ENCODE results near the gene MSI2. TPM values are rescaled to one million over a fixed set of nuclear protein-coding genes. Genes with fewer than 3 reads are reported as not detected.

The MSI2 gene
- total and polyA plus RNA-seq, 2 experiments from 2014 or later, result 18.9 to 41.8 TPM

DNA sequence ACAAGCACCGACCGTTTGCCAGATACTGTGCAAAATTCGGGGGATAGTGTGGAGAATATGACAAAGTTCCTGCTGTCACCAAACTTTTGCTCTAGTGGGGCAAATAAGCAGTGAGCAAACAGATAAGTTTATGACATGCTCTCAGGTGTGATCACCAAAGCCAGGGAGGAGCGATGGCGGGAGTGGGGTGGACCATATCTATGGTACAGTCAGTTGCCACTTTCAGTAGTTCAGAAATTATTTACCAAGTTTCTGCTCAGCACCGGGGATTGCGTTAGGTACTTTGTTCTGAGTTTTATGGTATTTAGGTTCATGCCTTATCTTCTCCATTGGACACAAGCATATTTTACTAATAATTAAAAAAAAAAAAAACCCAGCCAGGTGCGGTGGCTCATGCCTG lies 11.9 kb downstream of the MSI2 start (continued):
- TF ChIP-seq, protein P1, sequence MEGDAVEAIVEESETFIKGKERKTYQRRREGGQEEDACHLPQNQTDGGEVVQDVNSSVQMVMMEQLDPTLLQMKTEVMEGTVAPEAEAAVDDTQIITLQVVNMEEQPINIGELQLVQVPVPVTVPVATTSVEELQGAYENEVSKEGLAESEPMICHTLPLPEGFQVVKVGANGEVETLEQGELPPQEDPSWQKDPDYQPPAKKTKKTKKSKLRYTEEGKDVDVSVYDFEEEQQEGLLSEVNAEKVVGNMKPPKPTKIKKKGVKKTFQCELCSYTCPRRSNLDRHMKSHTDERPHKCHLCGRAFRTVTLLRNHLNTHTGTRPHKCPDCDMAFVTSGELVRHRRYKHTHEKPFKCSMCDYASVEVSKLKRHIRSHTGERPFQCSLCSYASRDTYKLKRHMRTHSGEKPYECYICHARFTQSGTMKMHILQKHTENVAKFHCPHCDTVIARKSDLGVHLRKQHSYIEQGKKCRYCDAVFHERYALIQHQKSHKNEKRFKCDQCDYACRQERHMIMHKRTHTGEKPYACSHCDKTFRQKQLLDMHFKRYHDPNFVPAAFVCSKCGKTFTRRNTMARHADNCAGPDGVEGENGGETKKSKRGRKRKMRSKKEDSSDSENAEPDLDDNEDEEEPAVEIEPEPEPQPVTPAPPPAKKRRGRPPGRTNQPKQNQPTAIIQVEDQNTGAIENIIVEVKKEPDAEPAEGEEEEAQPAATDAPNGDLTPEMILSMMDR (conservative IDR thresholded peaks at IDR 0.05; ENCODE audit: low read depth in 2 of 2), result no peak
- TF ChIP-seq POLR2AphosphoS5 (IDR thresholded peaks at IDR 0.05; ENCODE audit: low read depth) (no peak), STAT1 (IDR thresholded peaks at IDR 0.05; ENCODE audit: unreplicated experiment) (no peak), ZNF331 (CRISPR knock-in tag; IDR thresholded peaks at IDR 0.05; ENCODE audit: low read depth) (no peak)

DNA sequence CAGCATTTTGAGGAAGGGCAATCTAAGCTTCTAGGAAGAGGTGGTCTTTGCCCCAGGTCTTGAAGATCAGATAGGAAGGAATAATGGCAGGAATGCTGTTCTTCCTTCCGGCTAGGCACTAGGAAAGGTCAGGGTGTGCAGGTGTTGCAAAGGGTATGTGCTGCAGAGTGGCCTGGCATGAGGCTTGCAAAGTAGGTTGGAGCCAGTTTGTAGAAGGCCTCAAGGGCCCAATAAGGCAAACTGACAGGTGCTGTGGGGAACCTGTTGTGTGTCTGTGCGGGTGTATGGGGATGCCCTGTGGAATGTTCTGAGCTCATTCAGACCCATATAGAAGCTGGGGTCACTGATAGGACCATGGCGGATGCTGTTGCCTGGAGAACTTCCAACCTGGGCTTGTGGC lies 12.7 kb downstream of the MSI2 start:
- H3K4me3 ChIP-seq, result no peak overlapping the region
- H3K79me2 ChIP-seq (replicated peaks; ENCODE audit: insufficient read depth), result peaks cover 36% of the 10 kb centered on the region
- no peak for TF ChIP-seq JUNB (IDR thresholded peaks at IDR 0.05; ENCODE audit: unreplicated experiment)
- TF ChIP-seq, protein P2, sequence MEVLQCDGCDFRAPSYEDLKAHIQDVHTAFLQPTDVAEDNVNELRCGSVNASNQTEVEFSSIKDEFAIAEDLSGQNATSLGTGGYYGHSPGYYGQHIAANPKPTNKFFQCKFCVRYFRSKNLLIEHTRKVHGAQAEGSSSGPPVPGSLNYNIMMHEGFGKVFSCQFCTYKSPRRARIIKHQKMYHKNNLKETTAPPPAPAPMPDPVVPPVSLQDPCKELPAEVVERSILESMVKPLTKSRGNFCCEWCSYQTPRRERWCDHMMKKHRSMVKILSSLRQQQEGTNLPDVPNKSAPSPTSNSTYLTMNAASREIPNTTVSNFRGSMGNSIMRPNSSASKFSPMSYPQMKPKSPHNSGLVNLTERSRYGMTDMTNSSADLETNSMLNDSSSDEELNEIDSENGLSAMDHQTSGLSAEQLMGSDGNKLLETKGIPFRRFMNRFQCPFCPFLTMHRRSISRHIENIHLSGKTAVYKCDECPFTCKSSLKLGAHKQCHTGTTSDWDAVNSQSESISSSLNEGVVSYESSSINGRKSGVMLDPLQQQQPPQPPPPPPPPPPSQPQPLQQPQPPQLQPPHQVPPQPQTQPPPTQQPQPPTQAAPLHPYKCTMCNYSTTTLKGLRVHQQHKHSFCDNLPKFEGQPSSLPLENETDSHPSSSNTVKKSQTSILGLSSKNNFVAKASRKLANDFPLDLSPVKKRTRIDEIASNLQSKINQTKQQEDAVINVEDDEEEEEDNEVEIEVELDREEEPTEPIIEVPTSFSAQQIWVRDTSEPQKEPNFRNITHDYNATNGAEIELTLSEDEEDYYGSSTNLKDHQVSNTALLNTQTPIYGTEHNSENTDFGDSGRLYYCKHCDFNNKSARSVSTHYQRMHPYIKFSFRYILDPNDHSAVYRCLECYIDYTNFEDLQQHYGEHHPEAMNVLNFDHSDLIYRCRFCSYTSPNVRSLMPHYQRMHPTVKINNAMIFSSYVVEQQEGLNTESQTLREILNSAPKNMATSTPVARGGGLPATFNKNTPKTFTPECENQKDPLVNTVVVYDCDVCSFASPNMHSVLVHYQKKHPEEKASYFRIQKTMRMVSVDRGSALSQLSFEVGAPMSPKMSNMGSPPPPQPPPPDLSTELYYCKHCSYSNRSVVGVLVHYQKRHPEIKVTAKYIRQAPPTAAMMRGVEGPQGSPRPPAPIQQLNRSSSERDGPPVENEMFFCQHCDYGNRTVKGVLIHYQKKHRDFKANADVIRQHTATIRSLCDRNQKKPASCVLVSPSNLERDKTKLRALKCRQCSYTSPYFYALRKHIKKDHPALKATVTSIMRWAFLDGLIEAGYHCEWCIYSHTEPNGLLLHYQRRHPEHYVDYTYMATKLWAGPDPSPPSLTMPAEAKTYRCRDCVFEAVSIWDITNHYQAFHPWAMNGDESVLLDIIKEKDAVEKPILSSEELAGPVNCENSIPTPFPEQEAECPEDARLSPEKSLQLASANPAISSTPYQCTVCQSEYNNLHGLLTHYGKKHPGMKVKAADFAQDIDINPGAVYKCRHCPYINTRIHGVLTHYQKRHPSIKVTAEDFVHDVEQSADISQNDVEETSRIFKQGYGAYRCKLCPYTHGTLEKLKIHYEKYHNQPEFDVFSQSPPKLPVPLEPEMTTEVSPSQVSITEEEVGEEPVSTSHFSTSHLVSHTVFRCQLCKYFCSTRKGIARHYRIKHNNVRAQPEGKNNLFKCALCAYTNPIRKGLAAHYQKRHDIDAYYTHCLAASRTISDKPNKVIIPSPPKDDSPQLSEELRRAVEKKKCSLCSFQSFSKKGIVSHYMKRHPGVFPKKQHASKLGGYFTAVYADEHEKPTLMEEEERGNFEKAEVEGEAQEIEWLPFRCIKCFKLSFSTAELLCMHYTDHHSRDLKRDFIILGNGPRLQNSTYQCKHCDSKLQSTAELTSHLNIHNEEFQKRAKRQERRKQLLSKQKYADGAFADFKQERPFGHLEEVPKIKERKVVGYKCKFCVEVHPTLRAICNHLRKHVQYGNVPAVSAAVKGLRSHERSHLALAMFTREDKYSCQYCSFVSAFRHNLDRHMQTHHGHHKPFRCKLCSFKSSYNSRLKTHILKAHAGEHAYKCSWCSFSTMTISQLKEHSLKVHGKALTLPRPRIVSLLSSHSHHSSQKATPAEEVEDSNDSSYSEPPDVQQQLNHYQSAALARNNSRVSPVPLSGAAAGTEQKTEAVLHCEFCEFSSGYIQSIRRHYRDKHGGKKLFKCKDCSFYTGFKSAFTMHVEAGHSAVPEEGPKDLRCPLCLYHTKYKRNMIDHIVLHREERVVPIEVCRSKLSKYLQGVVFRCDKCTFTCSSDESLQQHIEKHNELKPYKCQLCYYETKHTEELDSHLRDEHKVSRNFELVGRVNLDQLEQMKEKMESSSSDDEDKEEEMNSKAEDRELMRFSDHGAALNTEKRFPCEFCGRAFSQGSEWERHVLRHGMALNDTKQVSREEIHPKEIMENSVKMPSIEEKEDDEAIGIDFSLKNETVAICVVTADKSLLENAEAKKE (CRISPR knock-in tag; IDR thresholded peaks at IDR 0.05), result no peak
- TF ChIP-seq, protein P3, sequence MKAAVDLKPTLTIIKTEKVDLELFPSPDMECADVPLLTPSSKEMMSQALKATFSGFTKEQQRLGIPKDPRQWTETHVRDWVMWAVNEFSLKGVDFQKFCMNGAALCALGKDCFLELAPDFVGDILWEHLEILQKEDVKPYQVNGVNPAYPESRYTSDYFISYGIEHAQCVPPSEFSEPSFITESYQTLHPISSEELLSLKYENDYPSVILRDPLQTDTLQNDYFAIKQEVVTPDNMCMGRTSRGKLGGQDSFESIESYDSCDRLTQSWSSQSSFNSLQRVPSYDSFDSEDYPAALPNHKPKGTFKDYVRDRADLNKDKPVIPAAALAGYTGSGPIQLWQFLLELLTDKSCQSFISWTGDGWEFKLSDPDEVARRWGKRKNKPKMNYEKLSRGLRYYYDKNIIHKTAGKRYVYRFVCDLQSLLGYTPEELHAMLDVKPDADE (IDR thresholded peaks at IDR 0.05), result no peak
- TF ChIP-seq ZNF331 (CRISPR knock-in tag; IDR thresholded peaks at IDR 0.05; ENCODE audit: low read depth), result no peak
- Mint-ChIP-seq H3K4me1 (peaks cover 27% of the 10 kb centered on the region), H3K27ac (no peak overlapping the region), H3K4me3 (no peak overlapping the region), H3K36me3 (ENCODE audit: low read depth) (peaks cover 59% of the 10 kb centered on the region), H3K27me3 (ENCODE audit: insufficient read depth, low read depth, poor library complexity) (no peaks in the 10 kb centered on the region), H3K9me3 (no peaks in the 10 kb centered on the region)
- H3K27ac ChIP-seq (ENCODE audit: low read depth), result no peak overlapping the region
- H3F3A ChIP-seq (replicated peaks; ENCODE audit: low read depth), result no peaks in the 10 kb centered on the region
- H3K9me2 ChIP-seq (ENCODE audit: insufficient read depth), result no peaks in the 10 kb centered on the region
- H3K27me3 ChIP-seq (ENCODE audit: insufficient read depth), result no peaks in the 10 kb centered on the region
- no peak for ATAC-seq
- no peak overlapping the region for H3K4me2 ChIP-seq
- H2AFZ ChIP-seq, result no peak overlapping the region
- H4K20me1 ChIP-seq (replicated peaks; ENCODE audit: insufficient read depth), result peaks cover 52% of the 10 kb centered on the region
- no peak for DNase-seq (ENCODE audit: low spot score)
- H3K4me1 ChIP-seq (ENCODE audit: insufficient read depth), result peaks cover 17% of the 10 kb centered on the region
- peaks cover 16% of the 10 kb centered on the region for H3K36me3 ChIP-seq (ENCODE audit: insufficient read depth)

Measured in GM23338 (cell line).